H7 (cell line): Measurements from ENCODE around the gene NGF. TPM values are rescaled to one million over a fixed set of nuclear protein-coding genes. Genes with fewer than 3 reads are reported as not detected.
"Not testable (repeated sequence)": the region's sequence is repeated elsewhere in the genome, so short reads cannot be mapped to it uniquely, and the experiment has no call there.

Experiments
- DNase-seq: peaks from one replicate; pipeline ENCODE4 v3.0.0; 2012
- H3K27me3 ChIP-seq: 2 replicates; pipeline ENCODE4 v1.6.0; 2011; ENCODE audit warnings: mild to moderate bottlenecking, low read length; ENCODE audit not compliant: control insufficient read depth, insufficient read depth
- H3K36me3 ChIP-seq: replicated peaks from 2 replicates; pipeline ENCODE4 v1.5.1; 2011; ENCODE audit warnings: low read length; ENCODE audit not compliant: control insufficient read depth, insufficient read depth
- H3K4me3 ChIP-seq: 2 replicates; pipeline ENCODE4 v1.5.1; 2011; ENCODE audit warnings: low read depth, mild to moderate bottlenecking, control low read depth, low read length, moderate library complexity; ENCODE audit not compliant: insufficient read depth
- total RNA-seq: library from RNA; depleted of rRNA; stranded (reverse); fragments of >200 nt; shearing (Covaris generic); gene quantifications from 2 replicates; pipeline ENCODE4 v1.2.3, GENCODE V29; 2014; rRNA removed

The NGF gene
- 0.14 TPM in 1 of 2 replicates, not detected in the other for total RNA-seq

DNA sequence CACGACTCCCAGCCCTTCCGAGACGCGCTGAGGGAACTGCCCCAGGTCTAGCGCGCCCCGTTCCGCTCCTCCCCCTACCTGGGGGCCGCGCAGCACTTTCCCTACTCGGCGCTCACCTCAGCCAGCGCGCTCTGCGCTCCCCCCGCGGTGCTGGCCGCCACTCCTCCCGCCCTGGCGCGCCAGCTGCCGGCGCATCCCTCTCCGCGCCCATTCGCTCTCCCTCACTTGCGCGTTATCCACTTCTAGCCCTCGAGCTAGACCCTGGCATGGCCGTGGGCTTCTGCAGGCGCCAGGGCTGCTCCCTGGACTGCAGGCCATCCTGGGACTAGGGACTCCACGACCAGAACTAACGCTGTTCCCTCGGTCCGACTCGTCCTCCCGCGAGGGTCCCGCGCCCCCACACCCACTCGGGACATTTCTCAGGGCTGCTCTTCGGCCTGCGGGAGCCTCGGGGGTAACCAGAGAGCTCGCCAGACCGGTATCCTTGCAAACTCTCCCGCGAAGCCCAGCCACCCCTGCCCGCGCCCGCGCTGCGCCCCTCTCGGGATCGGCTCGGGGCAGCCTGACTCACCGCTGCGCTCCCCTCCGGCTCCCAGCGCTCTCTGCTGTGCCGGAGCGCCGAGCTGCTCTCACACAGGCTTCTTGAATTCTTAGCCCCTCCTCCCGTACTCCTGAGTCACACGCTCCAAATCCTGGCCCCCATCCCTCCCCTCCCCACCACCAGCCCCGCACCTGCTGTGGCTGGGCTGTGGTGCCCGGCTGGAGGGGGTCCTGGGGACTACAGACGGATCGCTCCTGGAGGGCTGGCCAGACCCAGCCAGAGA lies at the start of gene NGF:
Gene NGF (minus strand): TSS at position 617 of the 824 bp plus-strand sequence. CDS start 51,454 bp downstream, outside the sequence.
- H3K4me3 ChIP-seq: peak within 1 kb of the TSS; percentile 64
- peaks cover 59% of the 10 kb centered on the region for H3K27me3 ChIP-seq
- peak; percentile 92 for DNase-seq
- H3K36me3 ChIP-seq: no peaks in the 10 kb centered on the region

DNA sequence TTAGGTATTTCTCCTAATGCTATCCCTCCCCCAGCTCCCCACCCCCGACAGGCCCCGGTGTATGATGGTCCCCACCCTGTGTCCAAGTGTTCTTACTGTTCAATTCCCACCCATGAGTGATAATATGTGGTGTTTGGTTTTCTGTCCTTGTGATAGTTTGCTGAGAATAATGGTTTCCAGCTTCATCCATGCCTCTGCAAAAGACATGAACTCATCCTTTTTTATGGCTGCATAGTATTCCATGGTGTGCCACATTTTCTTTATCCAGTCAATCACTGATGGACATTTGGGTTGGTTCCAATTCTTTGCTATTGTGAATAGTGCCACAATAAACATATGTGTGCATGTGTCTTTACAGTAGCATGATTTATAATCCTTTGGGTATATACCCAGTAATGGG lies 45.4 kb upstream of the NGF start:
- not testable (repeated sequence) for H3K4me3 ChIP-seq, DNase-seq, H3K27me3 ChIP-seq, H3K36me3 ChIP-seq

DNA sequence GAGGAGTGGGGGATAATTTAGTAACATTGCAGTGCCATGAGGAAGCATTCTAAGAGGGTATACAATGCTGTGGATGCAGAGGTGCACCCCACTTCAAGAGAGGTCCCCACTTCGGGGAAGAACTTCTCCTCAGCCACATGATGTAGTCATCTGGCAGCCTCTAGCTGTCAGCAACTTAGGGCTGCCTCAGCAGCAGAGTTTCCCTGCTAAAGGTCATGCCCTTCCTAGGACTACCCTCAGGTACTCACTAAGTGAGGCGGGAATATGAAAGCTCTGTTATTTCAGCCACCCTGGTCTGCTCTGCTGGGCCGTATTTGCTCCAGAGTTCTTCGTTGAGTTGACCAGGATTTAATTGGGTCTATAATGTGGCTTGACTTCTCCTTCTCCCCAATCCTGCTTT lies 41.9 kb upstream of the NGF start:
- H3K27me3 ChIP-seq: no peaks in the 10 kb centered on the region
- H3K36me3 ChIP-seq: no peaks in the 10 kb centered on the region
- no peak for DNase-seq
- no peak overlapping the region for H3K4me3 ChIP-seq

DNA sequence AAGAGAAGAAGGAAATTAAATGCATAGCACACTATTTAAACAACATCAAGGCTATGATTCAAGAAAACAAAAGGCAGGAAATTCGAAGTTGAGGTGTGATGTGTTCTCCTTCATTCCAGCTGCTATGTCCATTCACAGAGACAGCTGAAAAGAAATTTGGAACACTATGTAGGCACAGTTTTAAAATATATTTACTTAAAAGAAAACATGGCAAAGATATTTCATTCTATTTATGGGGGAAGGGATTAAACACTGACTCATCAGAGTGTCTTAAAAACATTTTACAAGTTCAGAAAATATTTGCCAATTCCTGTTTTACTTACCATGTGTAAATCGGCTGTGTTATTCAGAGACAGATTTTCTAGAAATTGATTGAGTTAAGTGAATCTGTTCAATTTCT lies 39.4 kb upstream of the NGF start:
- no peak for DNase-seq
- no peak overlapping the region for H3K4me3 ChIP-seq
- H3K36me3 ChIP-seq: no peaks in the 10 kb centered on the region
- no peaks in the 10 kb centered on the region for H3K27me3 ChIP-seq

DNA sequence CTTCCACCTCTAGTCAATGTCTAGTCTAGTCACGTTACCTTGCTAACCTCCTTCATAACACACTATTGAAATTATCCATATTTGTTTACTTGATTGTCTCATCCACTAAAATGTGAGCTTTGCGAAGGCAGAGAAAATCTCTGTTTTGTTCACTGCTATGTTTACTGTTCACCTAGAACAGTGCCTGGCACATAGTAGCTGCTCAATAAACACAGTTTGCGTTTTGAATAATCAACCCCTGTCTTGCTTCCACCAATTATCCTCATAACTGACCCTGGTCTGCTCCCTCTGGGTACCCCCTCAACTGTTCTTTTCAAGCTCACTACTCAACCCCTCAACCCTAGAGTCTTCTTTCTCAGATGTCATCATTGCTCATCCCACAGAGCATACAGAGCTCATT lies 36.5 kb upstream of the NGF start:
- no peak overlapping the region for H3K4me3 ChIP-seq
- no peaks in the 10 kb centered on the region for H3K27me3 ChIP-seq
- H3K36me3 ChIP-seq: no peaks in the 10 kb centered on the region
- DNase-seq: no peak

DNA sequence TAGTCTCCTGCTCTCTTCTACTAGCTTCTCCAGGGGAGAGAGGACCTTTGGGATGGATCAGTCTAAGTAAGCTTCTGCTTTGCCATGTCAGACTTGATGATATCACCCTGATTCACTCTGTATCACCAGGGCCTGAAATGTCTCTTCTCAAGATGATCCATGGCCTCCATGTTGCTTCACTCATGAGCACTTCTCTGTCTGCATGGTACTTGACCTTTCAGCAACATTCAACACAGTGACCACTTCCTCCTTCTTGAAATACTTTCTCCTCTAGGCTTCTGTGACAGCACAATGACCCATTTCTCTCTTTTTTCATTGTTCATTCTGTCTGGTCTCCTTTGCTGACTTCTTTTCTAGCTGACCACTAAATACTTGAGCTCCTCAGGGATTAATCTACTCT lies 35.3 kb upstream of the NGF start:
- DNase-seq: no peak

DNA sequence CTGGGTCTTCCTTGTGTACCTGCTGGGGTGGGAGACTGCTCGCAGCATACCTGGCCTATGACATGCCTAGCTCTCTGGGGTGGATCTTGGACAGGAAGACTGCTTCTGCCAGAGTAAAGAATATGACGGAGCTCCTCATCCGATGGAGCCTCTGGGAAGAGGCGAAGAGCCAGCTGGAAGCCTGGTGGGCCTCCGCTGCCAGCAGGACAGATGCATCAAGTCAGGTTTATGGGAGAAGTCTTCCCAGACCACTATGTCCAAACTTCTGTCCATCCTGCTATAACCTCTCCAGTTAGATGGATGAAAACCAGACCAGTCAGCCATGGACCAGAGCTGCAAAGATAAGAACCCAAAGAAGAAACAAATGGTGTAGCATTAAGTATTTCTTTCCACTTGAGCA lies 27.7 kb upstream of the NGF start:
- Histone ChIP-seq H3K4me3 (no peak overlapping the region), H3K27me3 (no peaks in the 10 kb centered on the region), H3K36me3 (no peaks in the 10 kb centered on the region)
- no peak for DNase-seq

More for the DNA sequence above, 35.3 kb upstream of the NGF start:
- H3K36me3 ChIP-seq: no peaks in the 10 kb centered on the region
- no peaks in the 10 kb centered on the region for H3K27me3 ChIP-seq
- no peak overlapping the region for H3K4me3 ChIP-seq

DNA sequence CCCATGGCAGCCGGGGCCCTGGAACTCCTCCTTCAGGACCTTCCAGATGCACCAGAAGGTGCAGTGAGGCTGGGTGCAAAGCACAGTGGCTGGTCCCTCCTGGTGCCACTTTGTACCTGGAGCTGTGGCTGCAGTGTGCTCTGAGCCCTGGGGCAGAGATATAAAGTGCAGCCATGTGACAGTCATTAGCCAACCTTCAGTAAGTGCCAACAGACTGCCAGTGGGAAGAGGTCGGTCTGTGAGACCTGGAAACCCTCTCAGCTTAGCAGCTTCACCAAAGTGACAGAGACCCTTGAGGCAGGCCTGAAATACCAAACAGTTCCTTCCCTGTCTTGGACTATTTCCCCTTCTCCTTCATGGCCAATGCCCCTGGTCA lies 26.7 kb upstream of the NGF start:
- H3K27me3 ChIP-seq: no peaks in the 10 kb centered on the region
- H3K4me3 ChIP-seq: no peak overlapping the region
- H3K36me3 ChIP-seq: no peaks in the 10 kb centered on the region
- DNase-seq: no peak

DNA sequence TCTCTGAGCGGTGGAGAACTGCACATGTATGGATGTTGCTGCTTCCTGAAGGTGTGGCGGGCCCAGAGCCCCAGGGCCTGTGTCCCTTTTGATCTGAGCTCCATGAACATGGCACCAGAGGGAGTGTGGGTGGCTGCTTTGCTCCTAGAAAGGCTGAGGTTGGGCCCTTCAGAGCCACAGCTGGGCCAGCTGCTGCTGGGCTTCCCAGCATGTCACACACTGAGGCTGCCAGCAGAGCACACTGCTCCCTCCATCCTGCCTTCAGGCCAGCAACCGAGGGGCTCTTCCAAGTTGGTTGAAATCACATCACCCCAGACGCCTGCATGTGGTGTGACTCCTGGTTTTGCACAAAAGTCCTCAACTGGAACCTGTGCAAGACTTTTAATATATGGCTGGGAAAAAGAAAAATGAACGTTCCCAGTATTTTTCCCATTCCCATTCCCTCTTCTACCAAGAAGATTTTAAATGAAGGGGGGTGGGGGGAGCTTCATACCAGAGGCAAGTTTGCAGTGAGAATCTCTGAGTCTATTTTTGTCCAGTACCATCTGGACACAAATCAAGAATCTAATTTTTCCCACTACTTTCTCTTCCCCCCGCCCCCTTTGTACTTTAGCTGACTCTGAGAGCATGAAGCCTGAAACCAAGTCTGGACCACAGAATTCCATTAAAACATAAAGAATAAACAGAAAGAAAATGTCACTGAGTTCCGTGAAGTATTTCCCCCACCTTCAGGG lies 26.2 kb upstream of the NGF start:
- no peak overlapping the region for H3K4me3 ChIP-seq
- no peaks in the 10 kb centered on the region for H3K36me3 ChIP-seq
- H3K27me3 ChIP-seq: no peaks in the 10 kb centered on the region
- no peak for DNase-seq

DNA sequence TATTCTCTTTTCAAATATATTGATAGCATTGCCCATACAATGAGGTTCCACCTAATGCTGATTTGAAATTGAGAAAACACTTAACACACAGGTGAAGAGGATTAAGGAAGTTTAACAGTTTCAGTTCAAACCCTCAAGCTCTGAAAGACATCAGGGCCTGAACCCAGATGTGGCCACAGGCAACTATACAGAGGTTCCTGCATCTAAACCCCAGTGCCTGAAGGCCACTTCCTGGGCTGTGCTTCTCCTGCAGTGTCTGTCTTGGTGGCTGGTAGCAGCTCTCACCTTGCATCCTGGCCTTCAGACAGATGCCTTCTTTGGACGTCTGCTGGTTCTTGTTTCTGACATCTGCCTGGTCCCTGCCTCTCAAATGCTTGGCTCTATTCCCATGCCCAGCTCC lies 25.1 kb upstream of the NGF start:
- no peak for DNase-seq
- no peaks in the 10 kb centered on the region for H3K36me3 ChIP-seq
- no peak overlapping the region for H3K4me3 ChIP-seq
- no peaks in the 10 kb centered on the region for H3K27me3 ChIP-seq

DNA sequence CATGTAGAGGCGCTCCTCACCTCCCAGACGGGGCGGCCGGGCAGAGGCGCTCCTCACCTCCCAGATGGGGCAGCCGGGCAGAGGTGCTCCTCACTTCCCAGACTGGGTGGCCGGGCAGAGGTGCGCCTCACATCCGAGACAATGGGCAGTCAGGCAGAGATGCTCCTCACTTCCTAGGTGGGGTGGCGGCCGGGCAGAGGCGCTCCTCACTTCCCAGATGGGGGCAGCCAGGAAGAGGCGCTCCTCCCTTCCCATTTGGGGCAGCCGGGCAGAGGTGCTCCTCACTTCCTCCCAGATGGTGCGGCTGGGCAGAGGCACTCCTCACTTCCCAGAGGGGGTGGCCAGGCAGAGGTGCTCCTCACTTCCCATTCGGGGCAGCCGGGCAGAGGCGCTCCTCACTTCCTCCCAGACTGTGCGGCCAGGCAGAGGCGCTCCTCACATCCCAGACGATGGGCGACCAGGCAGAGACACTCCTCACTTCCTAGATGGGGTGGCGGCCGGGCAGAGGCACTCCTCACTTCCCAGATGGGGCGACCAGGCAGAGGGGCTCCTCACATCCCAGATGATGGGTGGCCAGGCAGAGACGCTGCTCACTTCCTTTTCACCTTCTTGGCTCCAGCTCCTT lies 22.6 kb upstream of the NGF start:
- not testable (repeated sequence) for H3K4me3 ChIP-seq, H3K36me3 ChIP-seq, H3K27me3 ChIP-seq, DNase-seq

DNA sequence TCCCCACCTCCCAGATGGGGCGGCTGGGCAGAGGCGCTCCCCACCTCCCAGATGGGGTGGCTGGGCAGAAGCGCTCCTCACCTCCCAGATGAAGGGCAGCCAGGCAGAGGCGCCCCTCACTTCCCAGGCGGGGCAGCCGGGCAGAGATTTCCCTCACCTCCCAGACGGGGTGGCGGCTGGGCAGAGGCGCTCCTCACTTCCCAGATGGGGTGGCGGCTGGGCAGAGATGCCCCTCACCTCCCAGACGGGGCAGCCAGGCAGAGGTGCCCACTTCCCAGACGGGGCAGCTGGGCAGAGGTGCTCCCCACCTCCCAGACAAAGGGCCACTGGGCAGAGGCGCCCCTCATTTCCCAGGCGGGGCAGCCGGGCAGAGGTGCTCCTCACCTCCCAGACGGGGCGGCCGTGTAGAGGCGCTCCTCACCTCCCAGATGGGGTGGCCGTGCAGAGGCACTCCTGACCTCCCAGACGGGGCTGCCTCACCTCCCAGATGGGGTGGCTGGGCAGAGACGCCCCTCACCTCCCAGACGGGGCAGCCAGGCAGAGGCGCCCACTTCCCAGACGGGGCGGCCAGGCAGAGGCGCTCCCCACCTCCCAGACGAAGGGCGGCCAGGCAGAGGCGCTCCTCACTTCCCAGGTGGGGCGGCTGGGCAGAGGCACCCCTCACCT lies 21.9 kb upstream of the NGF start:
- not testable (repeated sequence) for H3K27me3 ChIP-seq, DNase-seq, H3K36me3 ChIP-seq, H3K4me3 ChIP-seq

DNA sequence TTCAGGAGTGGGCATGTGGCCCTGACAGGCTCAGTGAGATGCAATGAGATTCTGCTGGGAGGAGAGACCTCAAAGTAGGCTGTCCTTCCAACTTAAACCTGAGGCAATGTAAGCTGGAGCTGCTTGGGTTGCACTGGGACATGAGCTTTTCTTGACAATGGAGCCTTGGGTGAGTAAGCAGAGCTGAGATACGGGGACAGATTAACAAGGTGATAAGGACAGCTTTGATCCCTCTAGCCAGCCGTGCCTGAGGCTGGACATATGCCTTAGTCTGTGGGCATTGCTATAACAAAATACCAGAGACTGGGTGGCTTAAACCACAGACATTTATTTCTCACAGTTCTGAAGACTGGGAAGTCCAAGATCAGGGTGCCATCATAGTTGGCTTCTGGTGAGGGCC lies 18.3 kb upstream of the NGF start:
- Histone ChIP-seq H3K4me3 (no peak overlapping the region), H3K36me3 (no peaks in the 10 kb centered on the region), H3K27me3 (no peaks in the 10 kb centered on the region)
- no peak for DNase-seq

DNA sequence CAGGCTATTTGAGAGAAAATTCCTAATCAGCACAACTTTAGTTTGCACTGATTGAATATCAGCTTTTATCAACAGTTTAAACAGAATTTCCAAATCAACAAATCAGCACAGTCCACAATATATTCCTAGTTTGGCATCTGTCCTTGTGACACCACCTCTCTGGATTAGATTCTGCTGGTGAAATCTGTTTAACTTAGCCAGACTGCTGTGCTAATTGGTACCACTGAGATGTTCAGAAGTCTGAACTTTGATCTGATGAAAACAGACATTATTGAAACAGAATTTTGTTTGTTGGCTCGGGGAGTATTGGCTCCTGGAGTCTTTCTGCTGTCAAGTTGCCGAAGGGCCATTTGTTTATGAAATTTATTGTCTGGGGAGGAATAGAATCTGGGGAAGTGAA lies 17.0 kb upstream of the NGF start:
- H3K27me3 ChIP-seq: no peaks in the 10 kb centered on the region
- DNase-seq: no peak
- H3K4me3 ChIP-seq: no peak overlapping the region
- H3K36me3 ChIP-seq: no peaks in the 10 kb centered on the region
